Fibroblast of skin of back (primary cell): ENCODE measurements around the gene METTL24.
"Not testable (repeated sequence)": the region's sequence is repeated elsewhere in the genome, so short reads cannot be mapped to it uniquely, and the experiment has no call there.

Source experiments
- DNase-seq: peaks from one replicate; pipeline ENCODE4 v3.0.0-alpha.2; 2013

The METTL24 gene

DNA sequence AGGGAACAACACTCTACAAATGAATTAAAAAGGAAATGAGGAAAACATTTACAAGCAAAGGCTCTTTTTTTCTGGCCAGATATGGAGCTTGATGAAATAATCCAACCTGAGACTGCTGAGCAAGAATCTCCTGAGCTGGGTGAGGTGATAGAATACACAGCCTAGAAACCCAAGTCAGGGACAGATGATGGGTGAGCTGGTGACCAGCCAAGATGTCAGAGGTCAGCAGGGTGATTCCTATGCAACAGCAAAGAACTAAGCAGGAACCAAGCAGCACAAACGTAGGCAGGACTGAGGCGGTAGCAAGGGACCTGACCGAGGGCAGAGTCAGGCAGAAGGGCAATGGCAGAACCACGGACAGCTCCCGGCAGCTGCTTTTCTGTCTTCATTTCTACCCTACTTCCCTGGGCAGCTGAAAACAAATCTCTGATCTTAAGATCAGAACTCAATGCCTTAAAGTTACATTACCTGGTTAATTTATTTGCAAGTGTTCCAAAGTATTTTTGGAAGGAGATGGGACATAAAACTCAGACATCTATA lies 102.9 kb downstream of the METTL24 start:
- peak; percentile 31 for DNase-seq

DNA sequence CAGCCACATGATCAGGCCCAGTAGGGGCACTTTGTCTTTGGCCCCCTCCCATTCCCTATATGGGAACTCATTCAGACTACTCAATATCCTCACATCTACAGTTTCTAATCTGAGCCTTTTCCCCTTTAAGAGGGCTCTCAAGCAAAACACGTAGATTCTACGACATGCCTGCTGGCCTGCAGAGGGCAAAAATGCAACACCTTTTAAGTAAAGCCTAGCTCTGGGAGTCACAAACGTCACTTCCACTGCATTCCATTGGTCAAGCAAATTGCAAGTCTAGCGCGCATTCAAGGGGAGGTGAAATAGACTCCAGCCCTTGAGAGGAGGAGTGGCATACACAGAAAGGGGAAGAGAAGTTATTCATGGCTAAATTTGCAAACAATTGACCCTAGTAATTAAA lies 107.3 kb downstream of the METTL24 start:
- no peak for DNase-seq

DNA sequence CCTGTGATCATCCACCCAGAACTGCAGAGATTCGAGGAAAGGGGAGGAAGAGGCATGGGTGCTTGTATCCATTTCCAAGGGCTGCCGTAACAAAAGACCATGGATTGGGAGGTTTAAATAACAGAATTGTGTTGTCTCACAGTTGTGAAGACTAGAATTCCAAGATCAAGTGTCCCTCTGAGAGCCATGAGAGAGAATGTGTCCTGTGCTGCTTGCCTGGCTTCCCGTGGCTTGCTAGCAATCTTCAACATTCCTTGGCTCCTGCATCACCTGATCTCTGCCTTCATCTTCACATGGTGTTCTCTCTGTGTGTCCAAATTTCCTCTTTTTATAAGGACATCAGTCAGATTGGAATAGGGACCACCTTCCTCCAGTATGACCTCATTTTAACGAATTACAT lies 108.1 kb downstream of the METTL24 start:
- DNase-seq, result no peak

DNA sequence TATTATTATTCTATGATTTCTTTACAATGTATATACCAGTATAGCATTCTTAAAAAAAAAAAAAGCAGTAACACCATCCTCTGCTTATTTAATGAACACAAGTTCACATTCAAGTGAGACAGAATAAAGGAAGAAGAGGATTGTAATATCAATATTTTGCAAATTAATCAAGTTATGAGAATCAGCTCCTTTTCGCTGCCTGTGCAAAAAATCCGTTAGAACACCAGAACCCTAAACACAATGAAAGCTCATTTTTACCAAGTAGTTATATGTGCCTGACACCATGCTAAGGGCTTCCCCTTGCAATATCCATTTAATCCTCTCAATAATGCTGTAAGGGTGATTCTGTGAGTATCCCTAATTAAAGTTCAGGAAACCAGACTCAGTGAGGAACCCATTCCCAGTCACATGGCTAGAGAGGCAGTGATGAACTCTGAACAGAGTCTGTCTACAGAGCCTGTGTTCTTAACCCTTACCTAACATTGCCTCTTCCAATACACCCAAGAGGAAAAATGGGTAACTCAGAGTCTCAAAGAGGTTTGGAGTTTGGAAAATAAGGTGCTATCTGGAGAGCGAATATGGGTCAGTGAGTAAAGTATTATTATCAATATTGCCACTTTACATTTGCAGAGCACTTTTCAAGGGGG lies 111.1 kb downstream of the METTL24 start:
- no peak for DNase-seq

DNA sequence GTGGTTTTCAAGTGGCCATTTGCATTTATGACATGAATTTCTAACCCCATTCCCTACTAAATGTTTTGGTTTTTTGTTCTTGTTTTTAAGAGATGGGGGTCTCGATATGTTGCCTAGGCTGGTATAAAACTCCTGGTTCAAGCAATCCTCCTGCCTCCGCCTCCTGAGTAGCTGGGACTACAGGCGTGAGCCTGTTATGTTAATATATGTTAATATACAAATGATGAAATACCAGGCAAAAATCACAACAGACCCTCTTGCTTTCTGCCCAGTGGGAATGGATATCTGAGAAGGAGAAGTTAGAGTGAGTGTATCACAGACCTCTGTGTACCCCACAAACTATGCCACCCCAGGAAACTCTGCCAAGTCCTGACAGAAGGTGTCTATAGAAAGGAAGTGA lies 111.8 kb downstream of the METTL24 start:
- no peak for DNase-seq

DNA sequence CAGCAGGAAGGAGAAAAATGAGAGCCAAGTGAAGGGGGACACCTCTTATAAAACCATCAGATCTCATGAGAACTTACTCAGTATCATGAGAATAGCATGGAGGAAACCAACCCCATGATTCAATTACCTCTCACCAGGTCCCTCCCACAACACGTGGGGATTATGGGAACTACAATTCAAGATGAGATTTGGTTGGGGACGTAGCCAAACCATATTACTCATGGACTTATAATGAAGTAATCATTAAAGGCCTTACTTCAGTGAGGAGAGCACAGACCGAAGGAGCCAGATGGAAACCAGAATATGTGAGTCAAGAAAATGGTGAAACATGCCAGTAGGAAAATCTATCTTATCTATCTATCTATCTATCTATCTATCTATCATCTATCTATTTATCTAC lies 113.5 kb downstream of the METTL24 start:
- DNase-seq, result not testable (repeated sequence)

DNA sequence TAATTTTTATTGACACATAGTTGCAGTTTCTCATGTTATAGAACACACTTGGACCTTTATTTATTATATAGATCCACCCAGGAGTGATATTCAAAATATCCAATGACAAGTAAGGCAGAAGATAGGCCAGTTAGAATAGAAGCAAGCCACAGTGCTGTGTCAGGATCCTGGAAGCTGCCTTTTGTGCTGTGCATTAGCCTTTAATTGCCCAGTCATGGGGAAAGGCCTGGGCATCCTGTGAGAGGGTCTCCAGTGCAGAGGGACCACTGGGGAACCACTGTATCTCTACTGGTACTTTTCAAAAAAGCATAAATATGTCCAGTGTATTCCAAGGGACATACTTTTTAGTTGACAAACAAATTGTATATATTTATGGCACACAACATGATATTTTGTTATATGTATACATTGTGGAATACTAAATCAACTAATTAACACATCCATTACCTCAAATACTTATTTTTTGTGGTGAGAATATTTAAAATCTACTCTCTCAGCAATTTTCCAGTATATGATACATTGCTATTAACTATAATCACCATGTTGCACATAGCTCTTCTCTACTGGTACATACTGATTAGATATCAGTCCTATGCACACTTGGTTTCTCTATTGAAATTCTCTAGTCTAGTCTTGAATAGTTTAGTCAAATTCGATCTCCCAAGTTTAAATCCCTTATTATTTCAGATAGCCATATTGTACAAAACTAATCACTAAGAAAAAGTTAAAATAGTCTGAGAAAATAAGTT lies 118.4 kb downstream of the METTL24 start:
- no peak for DNase-seq

DNA sequence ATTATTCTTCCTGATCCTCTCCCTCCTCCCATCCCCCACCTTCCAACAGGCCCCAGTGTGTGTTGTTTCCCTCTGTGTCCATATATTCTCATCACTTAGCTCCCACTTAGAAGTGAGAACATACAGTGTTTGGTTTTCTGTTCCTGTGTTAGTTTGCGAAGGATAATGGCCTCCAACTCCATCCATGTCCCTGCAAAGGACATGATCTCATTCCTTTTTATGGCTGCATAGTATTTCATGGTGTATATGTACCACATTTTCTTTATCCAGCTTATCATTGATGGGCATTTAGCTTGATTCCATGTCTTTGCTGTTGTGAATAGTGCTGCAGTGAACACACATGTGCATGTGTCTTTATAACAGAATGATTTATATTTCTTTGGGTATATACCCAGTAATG lies 122.1 kb downstream of the METTL24 start:
- DNase-seq, result not testable (repeated sequence)

DNA sequence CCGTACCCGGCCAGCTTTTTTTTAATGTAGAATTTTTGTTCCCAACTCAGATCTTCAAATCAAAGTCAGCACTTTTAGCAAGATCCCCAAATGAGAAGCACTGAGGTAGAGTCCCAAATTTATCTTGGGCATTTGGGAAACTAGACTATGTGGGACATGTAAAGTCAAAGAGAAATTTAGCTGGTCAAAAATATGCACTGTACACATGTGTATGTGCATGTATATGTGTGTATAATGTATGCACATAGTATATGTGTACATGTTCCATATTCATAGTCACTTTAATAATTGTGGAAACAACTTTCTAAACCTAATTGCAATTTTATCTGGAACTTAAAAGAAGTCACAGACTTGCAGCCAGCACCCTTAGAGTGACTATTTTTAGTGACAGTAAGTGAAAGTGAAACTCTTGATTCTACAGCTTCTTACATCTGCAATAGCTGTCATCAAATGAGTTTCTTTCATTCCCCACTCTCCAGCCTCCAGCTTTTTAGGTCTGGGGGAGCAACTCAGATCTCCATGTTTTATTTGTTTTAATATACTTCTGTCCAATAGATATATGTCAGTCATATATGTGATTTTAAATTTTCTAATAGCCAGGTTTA lies 124.3 kb downstream of the METTL24 start:
- DNase-seq, result no peak

DNA sequence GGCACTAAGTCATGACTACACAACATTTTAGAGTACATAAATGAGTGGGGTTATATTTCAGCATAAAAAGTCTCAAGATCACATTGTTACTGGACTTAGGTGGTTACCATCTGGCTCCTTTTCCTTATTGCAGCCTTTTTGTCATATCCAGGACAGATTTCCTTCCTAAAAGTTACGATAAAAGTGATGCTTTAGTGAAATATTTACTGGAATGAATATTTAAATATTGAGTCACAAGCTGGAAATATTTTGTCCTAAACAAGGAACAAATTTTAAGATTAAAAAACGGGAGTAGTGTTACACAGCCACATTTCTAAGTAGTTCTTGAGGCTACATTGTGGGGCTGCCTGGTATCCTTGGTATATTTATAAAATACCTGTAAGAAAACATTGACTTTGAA lies 125.7 kb downstream of the METTL24 start:
- peak; percentile 32 for DNase-seq

DNA sequence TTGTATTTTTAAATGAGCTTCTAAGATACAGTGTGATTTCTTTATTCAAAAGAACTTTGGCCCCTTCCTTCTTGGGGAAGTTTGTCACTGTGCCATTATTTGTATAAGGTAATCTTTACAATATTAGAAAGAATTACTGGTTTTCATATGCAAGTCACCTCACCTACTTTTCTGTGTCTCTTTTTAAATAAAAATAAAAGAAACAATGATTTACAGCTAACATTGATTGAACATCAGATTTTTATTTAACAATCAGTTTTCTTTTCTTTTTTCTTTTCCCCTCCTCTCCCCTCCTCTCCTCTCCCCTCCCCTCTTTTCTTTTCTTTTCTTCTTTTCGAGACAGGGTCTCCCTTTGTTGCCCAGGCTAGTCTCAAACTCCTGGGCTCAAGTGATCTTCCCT lies 131.9 kb downstream of the METTL24 start:
- DNase-seq, result no peak

DNA sequence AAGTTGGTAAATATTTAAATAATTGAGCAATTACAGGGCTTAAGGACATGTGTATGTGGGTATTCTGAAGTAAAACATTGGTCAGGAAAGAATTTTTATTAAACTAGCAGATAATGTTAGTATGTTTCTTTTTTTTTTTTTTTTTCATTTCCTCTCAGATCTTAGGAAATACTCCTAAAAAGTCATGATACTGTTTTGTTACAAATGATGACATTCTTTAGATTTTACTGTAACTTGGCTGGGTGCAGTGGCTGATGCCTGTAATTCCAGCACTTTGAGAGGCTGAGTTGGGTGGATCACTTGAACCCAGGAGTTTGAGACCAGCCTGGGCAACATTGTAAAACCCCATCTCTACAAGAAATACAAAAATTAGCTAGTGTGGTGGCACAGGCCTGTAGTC lies 136.4 kb downstream of the METTL24 start:
- no peak for DNase-seq

DNA sequence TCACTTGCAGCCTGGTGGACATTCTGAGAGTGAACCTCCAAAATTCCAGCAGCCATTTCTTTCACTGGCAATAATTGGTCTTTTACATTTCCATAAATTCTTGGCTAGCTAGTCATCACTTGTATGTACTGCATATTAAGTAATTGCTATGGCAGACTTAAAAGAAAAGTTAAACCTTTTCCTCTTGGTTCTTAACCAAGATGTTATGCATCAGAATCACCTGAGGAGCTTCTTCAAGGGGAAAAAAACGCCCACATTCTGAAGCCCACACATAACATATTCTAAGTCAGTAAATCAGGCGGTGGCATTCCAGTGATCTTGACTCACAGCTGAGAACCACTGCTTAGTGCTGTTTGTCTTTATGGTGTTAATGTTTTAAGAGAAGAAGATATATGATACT lies 140.9 kb downstream of the METTL24 start:
- DNase-seq, result peak; percentile 2

DNA sequence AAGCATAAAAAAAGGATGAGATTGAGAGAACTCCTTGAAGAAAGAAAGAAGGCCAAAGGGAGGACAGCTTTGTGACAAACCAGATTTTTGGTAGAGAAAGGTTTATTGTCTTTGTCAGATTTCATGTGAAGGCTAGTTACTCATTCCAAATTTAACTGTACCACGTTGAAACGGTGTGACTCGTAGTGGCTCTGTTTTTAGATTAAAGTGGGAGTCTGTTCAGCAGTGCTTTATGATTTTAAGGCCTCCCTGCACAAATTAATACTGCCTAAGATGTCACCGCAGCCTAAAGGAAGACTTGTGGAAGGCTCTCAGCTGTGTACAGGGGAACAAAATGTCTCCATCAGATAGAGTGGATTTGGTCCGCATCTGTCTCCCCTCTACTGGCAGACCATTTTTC lies 142.0 kb downstream of the METTL24 start:
- DNase-seq, result no peak

DNA sequence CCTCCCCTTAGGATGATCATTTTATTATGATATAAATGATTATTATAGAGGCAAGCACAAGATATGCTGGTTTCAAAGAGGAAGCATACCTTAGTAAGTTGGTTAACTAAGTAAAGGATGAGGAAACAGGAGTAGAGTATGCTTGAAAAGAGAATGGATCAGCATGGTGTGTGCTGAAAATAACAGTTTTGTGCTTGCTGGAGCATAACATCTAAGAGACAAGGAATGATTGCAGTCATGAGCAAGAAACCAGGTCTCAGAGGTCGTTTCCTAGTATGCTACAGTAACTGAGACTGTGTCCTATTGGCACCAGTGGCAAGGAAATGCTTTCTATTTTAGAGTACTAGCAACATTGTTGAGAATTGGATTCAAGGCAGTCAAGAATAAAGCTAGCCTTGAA lies 143.8 kb downstream of the METTL24 start:
- no peak for DNase-seq

DNA sequence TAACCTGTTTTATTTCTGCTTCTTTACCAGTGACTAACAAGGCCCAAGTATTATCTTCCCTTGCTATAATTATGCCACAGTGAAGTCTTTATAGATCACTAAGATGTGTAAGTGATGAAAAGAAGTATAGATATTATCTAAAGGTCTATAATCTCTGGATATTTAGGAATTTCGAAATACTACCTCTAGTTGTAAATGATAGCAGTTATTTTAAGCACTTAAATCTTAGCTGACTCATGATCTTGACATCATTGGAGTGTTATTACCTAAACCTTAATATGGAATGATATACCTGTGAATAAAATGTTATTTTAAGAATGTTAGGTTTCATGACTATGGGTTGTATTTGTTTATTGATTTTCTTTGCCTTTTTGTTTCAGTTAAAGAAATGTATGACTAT lies 146.4 kb downstream of the METTL24 start:
- no peak for DNase-seq

DNA sequence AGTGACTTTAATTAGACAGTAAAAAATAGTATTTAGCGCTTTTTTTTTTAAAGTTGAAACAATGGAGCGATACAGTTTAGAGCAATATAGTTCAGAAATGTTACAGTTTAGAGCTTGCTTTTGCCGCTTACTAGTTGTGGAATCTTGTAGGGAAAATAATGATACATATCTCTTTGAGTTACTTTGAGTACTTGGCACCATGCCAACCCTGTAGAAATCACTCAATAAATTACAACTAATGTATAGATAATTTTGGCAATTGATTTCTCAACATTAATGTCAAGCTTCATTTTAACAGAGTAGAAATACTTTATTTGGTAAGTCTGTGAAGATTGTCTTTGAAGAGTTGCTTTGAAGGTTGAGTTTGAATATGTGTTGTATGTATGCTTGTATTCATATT lies 150.5 kb downstream of the METTL24 start:
- DNase-seq, result no peak

DNA sequence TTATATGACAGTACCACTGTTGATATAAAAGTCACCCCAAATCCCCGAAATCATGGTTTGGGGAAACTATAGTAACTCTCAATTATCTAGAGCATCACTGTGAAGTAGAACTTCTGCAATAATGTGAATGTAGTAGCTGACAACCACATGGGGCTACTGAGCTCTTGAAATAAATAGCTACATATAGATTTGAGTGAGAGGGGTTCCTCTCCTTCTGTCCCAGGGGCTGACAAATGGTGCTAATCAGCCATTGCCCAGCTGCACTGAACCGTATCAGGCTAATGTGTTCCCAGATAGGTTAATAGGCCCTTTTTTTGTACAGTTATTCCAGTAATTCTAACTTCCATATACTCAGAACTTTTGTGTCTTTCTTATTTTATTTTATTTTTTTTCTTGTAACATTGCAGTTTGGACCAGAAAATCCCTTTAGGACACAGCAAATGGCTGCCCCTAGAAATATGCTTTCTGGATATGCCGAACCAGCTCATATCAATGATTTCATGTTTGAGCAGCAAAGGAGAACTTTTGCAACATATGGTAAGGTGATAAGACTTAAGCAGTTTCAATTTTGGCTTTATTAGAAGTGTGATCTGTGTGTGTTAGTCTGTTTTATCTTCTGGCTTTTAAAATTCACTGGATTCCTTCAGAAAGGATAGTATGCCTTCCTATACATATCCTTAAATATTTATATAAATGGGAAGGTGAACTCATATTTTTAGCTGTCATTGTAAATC lies 156.8 kb downstream of the METTL24 start:
- DNase-seq, result no peak

DNA sequence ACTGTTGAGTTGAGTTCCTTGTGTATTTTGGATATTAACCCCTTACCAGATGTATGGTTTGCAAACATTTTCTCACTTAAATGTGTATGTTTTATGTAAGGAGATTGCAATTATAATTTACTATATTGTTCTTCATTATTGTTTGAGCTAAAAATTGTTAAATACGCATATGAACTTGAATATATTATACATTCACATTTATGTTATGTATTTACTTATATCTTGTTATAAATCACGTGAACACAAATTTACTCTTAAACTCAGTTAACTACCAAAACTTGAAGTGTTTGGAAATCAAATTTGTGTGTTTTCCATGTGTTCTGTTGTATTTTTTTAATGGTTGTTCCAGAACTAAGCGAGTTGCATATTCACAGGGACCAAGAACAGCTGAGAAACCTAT lies 159.6 kb downstream of the METTL24 start:
- DNase-seq, result no peak

DNA sequence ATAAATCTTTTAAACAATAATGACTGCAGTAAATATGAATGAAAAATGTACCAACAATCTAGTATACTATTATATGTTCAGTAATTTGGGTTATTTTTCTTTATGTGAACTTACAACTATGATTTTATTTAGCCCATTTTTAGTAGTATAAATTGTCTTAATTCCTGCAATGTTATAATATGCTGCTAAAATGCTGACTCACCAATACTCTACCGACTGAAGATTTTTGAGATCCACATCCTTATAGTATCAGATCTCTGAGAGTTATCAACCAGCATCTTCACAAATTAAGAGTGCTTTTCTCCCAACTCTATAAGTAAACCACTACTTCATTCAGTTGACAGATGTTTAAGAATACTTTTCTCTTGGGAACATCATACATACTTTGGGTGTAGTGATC lies 161.3 kb downstream of the METTL24 start:
- DNase-seq, result no peak

DNA sequence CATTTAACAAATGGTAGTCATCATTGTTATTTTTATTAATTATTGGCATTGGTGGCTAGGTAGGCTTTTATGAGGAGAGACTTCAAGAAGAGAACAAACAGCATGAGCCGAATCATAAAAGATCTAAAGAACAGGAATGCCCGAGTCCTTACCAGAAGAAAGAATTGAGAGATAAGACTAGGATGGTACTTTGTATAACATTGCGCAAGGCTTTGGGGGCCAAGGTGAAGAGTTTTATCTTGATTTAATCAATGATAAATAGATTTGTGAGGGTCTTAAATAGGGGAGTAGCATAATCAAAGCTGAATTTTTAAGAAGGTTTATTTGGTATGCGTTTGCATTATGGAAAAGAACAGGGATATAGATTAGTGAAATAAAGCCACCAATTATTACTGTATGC lies 162.5 kb downstream of the METTL24 start:
- DNase-seq, result no peak
